Measurements from ENCODE around the gene ZDHHC14. TPM values are rescaled to one million over a fixed set of nuclear protein-coding genes. Genes with fewer than 3 reads are reported as not detected.

Gene ZDHHC14
- total RNA-seq, 1 donor from 2014 or later: 5.5 TPM

DNA sequence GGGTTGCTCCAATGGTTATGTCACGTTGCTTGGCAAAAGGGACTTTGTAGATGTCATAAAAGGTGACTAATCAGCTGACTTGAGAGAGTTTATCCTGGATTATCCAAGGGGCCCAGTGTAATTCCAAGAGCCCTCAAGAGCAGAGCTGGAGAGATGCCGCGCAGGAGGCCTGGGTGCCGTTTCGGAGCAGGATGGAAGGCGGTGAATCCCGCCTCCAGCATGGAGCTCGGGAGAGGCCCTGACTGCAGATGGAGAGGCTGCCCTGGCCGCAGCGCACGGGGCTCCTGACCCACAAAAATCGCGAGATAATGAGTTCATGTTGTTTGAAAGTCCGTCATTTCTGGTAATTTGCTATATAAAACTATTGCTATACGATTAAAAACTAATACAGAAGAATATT, 219.8 kb downstream of the ZDHHC14 start:
- no peak for DNase-seq

DNA sequence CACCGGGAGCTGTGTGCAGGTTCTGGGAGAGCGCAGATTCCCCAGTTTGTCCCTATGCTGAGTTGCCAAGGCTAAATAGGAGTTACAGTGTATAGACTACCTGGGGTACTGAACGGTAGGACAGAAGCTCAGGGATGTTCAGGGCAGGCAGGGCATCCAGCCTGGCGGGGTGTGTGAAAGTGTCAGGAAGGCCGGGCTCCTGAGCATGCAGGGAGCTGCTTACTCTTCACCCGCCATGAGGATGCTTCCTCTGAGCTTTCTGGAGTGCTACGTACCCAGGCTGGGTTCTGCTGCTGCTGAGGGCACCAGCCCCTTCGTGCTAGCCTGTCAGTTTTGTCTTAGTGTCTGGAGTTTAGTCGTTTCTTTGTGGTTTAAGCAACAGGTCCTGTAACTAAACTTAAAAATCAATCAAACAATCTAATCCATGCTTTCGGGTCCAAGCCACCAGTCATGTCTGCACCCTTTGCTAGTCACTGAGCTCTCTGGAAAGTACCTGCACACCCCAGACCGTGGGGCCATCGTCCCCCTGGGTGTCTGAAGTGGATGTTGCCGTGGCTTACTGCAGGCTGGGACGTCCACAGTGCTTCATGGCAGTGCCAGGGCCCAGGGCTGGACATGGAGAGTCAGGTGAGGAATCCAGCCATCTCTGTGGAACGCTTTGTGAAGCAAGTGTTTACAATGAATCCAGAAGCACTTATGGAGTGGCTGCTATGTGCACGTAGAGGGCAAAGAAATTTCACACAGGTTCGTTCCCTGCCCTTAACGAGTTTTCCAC, 221.7 kb downstream of the ZDHHC14 start:
- DNase-seq: no peak

DNA sequence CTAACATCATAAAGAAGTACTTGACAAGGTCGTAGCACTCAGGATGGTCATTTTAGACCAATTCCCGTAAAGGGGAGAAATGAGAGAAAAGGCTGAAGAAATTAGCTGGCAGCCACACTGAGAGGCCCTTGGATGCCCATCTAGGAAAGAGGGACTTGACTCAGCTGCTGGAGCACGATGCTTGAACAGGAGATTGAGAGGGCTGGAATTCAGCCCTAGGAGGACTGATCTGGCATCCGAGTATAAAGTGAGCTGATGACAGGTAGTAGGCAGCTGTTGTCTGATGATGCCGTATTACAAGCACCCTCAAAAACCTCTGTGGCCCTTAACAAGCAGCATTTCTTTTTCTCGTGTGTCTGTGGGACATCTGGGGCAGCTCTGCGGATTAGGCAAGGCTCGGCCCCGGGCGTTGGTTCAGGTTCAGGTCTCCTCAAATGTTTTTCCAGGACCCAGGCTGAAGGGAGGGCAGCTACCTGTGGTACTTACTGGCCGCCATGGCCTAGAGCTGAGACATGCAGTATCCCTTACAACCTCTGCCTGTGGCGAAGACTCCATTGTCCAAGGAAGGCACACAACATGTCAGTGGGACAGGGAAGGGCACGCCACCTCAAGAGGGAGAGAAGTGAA, 222.4 kb downstream of the ZDHHC14 start:
- no peak for DNase-seq

DNA sequence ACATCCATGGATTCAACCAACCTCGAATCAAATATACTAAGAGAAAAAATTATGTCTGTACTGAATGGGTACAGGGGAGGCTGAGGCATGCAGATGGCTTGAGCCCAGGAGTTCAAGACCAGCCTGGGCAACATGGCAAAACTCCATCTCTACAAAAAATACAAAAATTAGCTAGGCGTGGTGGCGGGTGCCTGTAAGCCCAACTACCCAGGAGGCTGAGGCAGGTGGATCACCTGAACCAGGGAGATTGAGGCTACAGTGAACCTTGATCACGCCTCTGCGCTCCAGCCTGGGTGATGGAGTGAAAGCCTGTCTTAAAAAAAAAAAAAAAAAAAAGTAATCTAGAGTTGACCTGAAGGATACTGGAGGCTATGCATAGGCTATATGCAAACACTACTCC, 223.0 kb downstream of the ZDHHC14 start:
- no peak for DNase-seq

DNA sequence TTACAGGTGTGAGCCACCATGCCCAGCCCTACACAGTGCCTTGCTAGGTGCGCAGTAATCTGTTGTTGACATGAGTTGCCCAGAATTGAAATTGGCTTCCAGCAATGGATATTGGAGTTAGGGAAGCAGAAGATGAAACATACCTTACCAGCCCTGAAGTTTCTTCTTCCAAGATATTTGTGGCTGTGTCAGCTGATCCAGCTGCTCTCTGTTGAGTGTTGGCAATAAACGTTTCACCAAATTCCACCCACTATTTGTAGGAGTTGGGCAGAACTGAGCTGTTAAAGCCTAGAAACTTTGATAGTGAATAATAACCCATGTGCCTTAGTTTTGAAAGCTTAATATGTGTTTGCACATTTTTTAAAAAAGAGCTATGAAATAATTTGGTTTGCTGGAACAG, 223.8 kb downstream of the ZDHHC14 start:
- no peak for DNase-seq

DNA sequence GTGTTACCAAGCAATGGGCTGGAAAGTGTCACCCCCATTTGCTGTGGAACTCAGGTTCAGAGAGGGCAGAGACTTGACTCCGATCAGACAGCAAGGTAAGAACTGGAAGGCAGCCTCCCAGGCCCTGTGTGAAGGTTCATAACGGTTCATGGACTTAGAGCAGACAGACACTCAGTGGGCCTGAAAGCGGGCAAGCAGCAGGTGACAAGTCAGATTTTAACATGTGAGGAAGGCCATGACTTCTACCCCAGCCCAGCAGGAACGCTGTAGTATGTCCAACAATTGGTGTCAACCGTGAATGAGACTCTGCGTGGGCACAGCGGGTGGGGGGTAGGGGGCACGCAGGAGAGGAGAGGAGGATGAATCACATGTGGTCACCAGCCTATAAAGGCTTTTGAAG, 224.5 kb downstream of the ZDHHC14 start:
- DNase-seq: no peak

DNA sequence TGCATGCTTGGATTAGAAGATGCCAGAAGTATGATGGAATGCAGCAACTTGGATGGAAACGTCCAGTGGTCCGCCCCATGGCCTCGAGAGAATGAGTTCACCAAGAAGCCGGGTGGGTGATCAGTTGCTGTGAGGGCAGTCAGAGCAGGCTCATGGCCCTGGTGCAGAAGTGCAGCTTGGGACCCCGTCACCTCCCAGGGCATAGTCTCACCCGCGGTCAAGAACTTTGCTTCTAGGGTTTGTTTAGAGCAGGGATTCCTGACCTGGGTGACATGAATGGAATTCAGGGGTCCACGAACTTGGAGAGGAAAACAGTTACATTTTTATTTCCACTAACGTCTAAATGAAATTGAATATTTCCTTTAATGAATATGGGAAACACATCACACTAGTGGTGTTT, 225.5 kb downstream of the ZDHHC14 start:
- no peak for DNase-seq

DNA sequence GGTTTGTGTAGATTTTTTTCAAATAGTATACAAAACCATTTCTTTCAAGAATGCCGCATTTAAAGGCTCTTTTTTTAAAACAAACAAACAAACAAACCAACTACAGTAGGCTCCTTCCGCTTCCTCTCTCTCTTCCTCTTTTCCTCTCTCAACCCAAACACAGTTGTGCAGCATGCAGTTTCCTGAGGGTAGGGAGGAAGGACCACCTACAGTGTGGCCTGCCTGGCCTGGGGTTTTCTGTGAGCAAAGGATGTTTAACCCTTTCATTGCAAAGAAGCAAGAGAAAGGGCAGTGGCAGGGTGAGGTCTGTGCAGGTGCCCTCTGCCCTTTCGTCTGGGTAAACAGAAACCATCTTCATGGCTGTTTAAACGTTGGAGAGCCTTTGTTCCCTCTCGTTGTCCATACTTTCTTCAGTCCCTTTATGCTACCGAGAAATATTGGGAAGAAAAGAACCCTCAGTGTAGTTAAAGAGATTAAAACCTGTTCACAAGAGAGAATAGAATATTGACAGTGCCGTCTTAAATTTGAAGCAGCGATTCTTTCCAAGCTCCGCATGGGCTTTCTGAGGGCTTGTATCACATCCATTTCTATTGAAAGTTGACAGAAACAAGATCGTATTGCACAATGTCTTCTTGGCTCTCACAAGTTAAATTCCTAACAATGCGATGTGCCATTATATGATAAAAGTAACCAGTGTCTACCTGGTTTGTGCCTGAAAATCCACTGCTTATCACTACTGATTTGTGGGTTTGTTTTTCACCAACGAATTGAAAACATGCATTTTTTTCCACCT, 226.5 kb downstream of the ZDHHC14 start:
- no peak for DNase-seq

DNA sequence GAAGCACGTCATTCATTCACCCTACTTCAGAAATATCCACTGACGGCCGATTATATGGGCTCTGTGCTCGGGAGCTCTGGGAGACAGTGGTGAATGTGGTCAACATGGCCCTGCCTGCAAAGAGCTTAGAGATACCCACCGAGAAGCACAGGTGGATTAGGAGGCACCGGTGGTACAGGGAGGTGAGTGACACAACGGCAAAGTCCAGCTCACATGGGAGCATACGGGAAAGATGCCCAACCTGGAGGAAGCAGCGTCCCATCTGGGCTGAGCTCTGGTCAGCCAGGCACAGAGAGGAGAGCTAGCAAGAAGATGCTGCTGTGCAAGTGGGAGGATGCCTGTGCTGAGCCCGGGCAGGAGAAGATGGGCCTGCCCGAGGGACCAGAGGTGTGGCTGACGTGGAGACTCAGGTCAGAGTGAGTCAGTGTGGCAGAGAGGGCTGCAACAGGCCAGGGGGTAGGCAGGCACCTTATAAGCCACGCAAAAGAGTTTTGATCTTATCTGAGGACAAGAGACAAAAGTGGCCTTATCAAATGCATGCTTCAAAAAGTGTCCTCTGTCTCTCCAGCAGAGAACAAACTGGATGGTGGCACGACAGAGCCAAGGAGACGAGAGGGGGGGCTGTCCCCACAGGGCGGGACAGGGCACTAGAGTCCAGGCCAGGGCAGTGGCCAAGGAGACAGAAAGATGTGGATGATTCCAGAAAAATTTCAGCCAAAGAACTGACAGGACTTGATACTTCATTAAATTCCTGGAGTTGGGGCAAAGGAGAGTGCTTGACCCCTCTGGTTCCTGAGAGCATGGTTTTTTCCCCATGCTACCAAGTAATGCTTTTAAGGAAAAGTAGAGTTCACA, 227.5 kb downstream of the ZDHHC14 start:
- DNase-seq: no peak

DNA sequence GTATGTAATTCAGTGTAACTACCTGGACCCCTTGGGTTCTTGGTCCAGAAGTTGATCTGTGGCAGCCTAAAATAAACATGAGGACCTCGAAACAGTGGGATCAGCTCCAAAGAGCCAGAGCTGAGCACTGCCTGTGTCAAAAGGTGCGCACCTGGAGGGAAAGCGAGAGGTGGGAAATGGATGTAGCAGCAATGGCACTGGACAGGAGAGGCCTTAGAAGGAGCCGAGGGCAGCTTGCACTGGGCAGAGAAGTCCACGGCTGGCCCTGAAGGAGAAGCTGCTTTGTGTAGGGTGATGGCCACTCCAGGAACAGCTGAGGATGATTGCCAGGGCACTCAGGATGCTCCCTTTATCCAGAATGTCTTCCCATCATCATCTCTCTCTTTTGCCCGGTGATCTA, 228.1 kb downstream of the ZDHHC14 start:
- DNase-seq: no peak

DNA sequence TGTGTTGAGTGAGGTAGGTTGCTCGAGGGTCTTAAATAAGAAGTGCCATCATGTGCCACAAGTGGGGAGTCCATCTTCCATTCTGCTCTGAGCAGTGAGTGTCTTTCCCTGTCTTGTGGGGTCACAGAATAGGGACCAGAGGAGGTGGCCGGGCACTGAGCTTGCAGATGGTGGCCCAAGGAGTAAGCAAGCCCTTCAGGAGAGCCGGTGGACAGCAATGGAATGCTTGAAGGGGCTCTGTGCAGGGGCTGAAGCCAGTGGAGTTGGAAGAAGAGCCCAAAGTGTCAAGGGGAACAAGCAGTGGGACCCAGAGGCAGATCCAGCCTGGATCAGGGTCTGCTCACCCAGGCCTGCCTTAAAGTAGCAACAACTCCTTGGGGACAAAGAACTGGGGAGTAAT, 228.6 kb downstream of the ZDHHC14 start:
- no peak for DNase-seq

DNA sequence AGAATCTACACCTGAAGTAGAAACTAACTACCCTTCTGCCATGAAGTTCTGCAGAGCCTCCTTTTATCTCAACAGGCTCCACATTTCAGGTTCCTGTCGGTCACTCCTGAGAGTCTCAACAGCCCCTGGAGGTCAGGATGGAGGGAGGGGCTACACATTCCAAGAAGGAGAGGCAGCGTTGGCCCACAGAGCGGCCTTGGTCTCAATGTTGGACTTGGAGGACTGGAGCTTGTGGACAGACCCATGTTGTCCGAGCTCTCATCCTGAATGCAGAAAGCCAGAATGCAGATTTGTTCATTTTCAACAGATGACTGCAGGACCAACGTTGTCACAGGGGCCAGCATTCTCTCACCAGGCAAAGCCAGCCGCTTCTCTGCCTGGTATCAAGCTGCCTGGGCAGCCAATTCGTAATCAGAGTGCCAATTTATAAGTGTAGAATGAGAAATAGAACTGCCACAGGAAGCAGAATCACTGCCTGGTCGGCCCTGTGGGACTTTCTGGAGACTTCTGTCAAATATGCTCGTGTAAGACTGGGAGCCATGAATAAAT, 229.5 kb downstream of the ZDHHC14 start:
- DNase-seq: no peak

DNA sequence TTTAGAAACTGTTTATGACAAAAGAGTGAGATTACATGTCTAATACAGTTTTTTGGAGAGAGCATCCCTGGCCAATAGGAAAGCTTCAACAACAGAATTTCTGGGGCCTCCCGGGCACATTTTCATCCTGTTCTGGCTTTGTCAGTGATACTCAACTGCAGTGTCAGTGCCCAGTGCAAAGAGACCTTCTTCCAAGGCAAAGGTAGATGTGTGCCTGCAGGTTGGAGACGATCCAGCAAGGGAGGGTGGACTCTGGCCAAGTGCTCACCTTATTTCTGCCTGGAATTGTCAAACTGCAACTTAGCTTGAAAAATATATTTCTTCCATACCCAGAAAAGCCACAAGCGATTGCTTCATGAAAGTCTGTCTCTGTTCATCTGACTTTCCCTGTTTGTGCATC, 230.4 kb downstream of the ZDHHC14 start:
- no peak for DNase-seq

DNA sequence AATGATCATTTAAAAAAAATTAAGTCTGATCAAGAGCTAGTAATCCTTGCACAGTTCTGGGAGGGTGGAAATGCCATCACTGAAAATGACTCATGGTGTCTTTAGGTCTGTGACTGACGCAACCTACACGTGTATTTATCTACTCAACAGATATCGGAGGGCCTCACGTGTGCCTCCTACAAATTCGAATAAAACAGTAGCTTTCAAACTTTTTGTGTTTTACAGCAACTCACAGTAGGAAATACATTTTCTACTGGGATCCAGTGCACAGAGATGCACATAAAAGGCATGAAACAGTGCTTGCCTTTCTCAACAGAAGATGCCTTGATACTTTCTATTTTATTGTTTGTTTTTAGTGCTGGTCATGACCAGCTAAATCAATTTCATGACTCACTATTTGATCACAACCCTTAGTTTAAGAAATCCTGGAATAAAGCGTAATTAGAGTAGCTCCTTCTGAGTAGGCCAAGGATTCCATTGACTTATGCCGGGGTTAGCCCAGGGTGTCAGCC, 232.1 kb downstream of the ZDHHC14 start:
- no peak for DNase-seq

DNA sequence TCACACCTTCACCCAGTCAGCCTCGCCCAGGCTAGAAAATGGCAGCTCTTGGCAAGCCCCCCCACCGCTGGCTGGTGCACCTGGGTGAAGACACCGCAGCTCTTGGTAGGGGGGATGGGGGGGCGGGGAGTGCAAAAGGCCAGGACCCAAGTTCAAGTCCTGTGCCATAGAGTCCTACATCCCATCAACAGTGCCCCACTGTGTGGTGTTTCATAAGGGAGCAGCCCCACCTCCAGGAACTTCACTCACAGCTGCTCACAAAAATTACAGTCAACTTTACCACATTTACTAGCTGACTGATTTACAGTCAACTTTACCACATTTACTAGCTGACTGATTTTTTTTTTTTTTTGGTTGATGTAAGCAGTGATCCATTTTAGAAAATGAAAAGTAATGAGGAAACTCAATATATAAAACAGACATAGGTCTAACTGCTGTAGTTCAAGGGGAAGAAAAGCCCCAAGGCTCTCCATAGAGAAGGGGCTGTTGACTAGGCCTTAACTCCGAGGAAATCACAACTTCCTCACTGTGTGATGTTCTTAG, 233.1 kb downstream of the ZDHHC14 start:
- DNase-seq: no peak

DNA sequence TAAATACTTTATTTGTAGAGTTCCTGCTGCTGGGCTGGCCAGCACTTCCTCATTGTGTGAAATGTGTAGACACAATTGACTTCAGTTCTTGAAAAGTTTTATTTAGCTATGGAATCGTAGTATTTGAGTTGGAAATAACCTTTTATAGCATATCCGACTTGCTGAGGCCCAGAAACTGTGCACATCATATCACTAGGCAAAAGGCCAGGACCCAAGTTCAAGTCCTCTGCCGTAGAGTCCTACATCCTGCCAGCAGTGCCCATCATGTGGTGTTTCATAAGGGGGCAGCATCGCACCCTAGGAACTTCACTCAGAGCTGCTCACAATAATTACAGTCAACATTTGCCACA, 234.4 kb downstream of the ZDHHC14 start:
- DNase-seq: no peak

DNA sequence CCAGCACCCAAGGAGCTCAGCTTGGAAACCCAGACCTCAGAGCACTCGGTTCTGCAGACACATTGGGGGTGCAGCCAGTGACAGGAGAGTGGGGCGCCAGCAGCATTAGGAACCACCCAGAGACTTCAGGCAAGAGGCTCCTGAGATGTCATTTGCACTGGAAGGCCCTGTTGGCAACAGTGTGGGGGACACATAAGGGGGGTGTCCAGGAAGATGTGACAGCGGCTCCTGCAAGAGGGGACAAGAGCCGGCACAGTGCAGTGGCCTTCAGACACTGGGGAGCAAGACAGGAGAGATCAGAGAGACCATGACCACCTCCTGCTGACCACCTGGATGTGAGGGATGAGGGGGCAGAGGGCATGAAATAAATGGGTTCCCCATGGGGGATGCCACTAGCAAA, 235.0 kb downstream of the ZDHHC14 start:
- DNase-seq: no peak

DNA sequence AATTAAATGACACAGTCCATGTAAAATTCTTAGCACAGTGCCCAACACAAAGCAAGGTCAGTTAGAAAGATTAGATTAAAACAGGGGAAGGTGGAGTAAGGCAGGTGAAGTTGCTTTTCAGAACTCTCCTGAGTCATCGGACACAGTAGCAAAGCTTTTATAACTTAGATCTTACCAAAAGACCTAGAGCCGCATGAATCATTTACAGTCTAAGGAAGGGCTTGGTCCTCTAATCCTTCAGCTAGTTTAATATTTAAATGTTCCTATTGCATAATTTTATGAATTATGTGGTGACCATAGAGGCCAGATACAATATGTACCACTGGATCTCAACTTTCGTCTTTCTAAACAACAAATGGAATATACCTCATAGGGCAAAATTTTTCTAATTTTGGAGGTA, 240.0 kb downstream of the ZDHHC14 start:
- DNase-seq: no peak

DNA sequence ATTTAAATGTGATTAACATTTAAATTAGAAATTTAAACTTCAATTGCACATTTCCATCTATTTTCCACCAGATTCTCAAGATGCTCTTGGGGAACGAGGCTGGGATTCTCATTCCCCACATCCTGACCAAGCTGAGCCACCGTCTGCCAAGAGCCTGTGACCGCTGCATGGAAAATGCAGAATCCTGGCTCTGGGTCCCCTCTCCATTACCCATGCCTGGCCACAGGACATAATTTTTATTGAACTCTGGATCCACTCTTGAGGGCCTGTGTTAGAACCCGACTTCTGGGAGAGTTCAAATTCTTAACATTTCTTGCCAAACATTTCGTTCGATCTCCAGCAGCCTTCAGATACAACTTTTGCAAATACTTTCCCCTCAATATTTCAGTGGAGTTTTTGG, 240.4 kb downstream of the ZDHHC14 start:
- DNase-seq: no peak

DNA sequence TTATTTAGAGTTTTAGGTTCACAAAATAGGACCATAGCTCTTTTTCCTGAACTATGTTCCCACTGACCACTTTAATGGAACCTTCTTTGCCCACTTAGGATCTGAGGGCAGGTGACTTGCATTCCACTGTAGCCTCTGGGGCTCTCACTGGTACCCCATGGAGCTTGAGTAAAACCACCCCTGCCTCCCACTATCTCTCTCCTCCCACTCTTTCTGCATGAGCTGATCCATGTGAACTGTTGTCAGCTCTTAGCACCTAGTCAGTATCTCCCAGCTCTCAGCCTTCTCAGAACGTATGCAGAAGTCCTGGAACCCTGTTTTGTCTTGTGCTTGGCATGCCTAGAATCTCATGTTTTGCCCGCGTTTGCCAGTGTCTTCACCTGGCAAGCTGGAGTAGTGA, 241.4 kb downstream of the ZDHHC14 start:
- no peak for DNase-seq

DNA sequence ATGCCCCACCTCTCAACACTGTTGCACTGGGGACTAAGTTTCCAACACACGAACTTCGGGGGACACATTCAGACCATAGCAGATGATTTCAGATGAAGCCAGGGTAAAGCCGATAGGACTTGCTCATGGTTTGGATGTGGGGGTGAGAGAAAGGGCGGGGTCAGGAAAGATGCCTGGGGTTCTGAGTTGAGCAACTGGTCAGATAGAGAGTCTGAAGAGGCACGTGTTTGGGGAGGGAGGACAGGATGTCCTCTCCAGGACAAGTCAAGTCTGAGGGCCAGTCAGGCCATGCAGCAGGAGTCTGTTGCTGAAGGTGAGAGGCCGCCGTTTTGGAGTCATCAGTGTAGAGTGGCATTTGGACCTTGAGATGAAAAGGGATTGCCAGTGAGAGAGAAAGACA, 244.1 kb downstream of the ZDHHC14 start:
- no peak for DNase-seq

DNA sequence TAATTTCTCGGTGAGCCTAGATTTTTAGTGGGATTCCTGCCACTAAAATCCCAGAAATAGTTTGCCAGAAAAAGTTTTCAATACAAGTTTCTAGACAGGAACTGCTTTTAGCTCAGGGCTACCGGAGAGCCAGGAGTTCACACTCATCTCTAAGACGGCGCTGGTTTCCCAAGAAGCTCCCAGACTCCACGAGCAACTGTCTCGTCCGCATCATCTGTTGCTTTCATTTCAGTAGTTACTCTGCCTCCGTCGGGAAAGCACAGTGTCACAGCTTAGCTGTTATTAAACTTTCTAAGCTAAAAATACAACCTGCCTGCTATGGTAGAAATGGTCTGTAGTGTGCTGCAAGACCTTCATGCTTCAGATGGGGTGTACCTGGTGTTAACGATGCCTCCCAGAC, 244.8 kb downstream of the ZDHHC14 start:
- no peak for DNase-seq
